K562 (cell line): Measurements from ENCODE around the gene GDAP2. TPM values are rescaled to one million over a fixed set of nuclear protein-coding genes. Genes with fewer than 3 reads are reported as not detected.

ENCODE experiments used
- ATAC-seq: fragments of 200-7000 bp; cut with Tn5 transposase; 3 replicates; pipeline ENCODE4 v1.9.1; 2020; ENCODE audit warnings: moderate library complexity
- BruUV-seq: library from RNA; stranded (reverse); fragments of 400-500 nt; replicated peaks from 2 replicates; lab custom pipeline; 2021; lab: Mats Ljungman, UMichigan
- CTCF ChIA-PET: fragments of 300-600 bp; formaldehyde crosslinking; extraction: SDS; loops from one replicate; lab custom pipeline; 2021; ENCODE audit warnings: low intra/inter-chr PET ratio; lab: Yijun Ruan, JAX
- POLR2A ChIA-PET: fragments of 300-600, 350-650 bp; sonication (Branson Sonifier 250); formaldehyde crosslinking; extraction: SDS; loops from one replicate; lab custom pipeline; 2021; ENCODE audit warnings: antibody characterized with exemption, inconsistent platforms; lab: Yijun Ruan, JAX
- DNase-seq, 4 experiments: peaks; one replicate each; pipeline versions ENCODE4 v3.0.0 to v3.0.0-alpha.2; 2011 to 2018; ENCODE audit warnings: low spot score in 3 of 4, mixed read lengths in 3 of 4; ENCODE audit errors: extremely low read depth in 1 of 4
- FAIRE-seq: peaks from 2 replicates; lab custom pipeline; 2011; peaks lifted over from hg19 to GRCh38; lab: Jason Lieb, UNC
- H2AFZ ChIP-seq: 2 replicates; pipeline ENCODE4 v1.6.0; 2011; ENCODE audit warnings: low read depth, low read length, control low read depth, inconsistent platforms
- H3K27ac ChIP-seq: fragments of 200-600 bp; 3 replicates; pipeline ENCODE4 v1.8.0; 2011; ENCODE audit warnings: low read depth, mild to moderate bottlenecking, control low read depth, inconsistent platforms, low read length, moderate library complexity, mixed read lengths; ENCODE audit errors: extremely low read depth
- H3K27me3 ChIP-seq, 2 experiments: fragments of 300-600 bp in 1 of 2; 2 replicates in 1 of 2; 3 replicates in 1 of 2; pipeline versions ENCODE4 v1.6.0 to v1.8.0; 2011; ENCODE audit warnings: inconsistent platforms in 2 of 2, low read length in 2 of 2, mild to moderate bottlenecking in 1 of 2, mixed read lengths in 1 of 2, moderate library complexity in 1 of 2; ENCODE audit not compliant: control insufficient read depth in 2 of 2, insufficient read depth in 2 of 2
- H3K36me3 ChIP-seq: fragments of 300-600 bp; 3 replicates; pipeline ENCODE4 v1.8.0; 2011; ENCODE audit warnings: mild to moderate bottlenecking, low read length, inconsistent platforms; ENCODE audit not compliant: control insufficient read depth, insufficient read depth
- H3K4me1 ChIP-seq, 2 experiments: fragments of 200-600 bp in 1 of 2; replicated peaks in 1 of 2; 2 replicates in 1 of 2; 3 replicates in 1 of 2; pipeline versions ENCODE4 v1.5.1 to v1.8.0; 2011; ENCODE audit warnings: inconsistent platforms in 2 of 2, low read length in 2 of 2, mild to moderate bottlenecking in 1 of 2, mixed read lengths in 1 of 2, moderate library complexity in 1 of 2; ENCODE audit not compliant: control insufficient read depth in 2 of 2, insufficient read depth in 2 of 2
- H3K4me2 ChIP-seq: 2 replicates; pipeline ENCODE4 v1.6.1; 2011; ENCODE audit warnings: low read length, control low read depth, inconsistent platforms, mixed read lengths; ENCODE audit not compliant: insufficient read depth
- H3K4me3 ChIP-seq: fragments of 200-600 bp; sonication (generic), shearing (Covaris generic); 2 replicates; pipeline ENCODE4 v1.5.1; 2016; ENCODE audit warnings: control low read depth, inconsistent platforms
- H3K79me2 ChIP-seq: fragments of 200-600 bp; 3 replicates; pipeline ENCODE4 v1.8.0; 2011; ENCODE audit warnings: low read length, inconsistent platforms; ENCODE audit not compliant: control insufficient read depth, insufficient read depth
- H3K9ac ChIP-seq, 2 experiments: 2 replicates each; pipeline versions ENCODE4 v1.6.0 to v1.6.1; 2011; ENCODE audit warnings: low read depth in 2 of 2, low read length in 2 of 2, control low read depth in 1 of 2, inconsistent platforms in 1 of 2, mild to moderate bottlenecking in 1 of 2, mixed read lengths in 1 of 2; ENCODE audit not compliant: insufficient read depth in 1 of 2
- H3K9me1 ChIP-seq: one replicate; pipeline ENCODE4 v1.6.0; 2011; ENCODE audit warnings: inconsistent platforms, mild to moderate bottlenecking, low read length, moderate library complexity; ENCODE audit not compliant: control insufficient read depth, insufficient read depth
- H3K9me3 ChIP-seq: replicated peaks from 2 replicates; pipeline ENCODE4 v1.5.1; 2011; ENCODE audit warnings: low read depth, low read length, inconsistent platforms; ENCODE audit not compliant: control insufficient read depth, insufficient read depth
- H4K20me1 ChIP-seq: replicated peaks from 2 replicates; pipeline ENCODE4 v1.6.1; 2011; ENCODE audit warnings: low read length, inconsistent platforms, mixed read lengths; ENCODE audit not compliant: control insufficient read depth, insufficient read depth
- EHMT2 ChIP-seq: fragments of 450-650 bp; IDR thresholded peaks from 2 replicates; pipeline ENCODE4 v1.6.1; 2018; ENCODE audit warnings: antibody characterized with exemption
- ELF1 ChIP-seq: fragments of 200-800 bp; sonication (Bioruptor generic); IDR thresholded peaks from 2 replicates; pipeline ENCODE4 v1.6.1; 2016; ENCODE audit warnings: missing genetic modification characterization, missing compliant biosample characterization
- HNRNPUL1 ChIP-seq: fragments of 200-400 bp; formaldehyde crosslinking; IDR thresholded peaks from 2 replicates; pipeline ENCODE4 v1.6.1; 2017; ENCODE audit warnings: low read length
- KLF10 ChIP-seq: fragments of 250-450 bp; sonication (Bioruptor Pico); IDR thresholded peaks from 2 replicates; pipeline ENCODE4 v1.6.1; 2021; ENCODE audit warnings: matching md5 sums
- MCM3 ChIP-seq: fragments of 450-650 bp; IDR thresholded peaks from 2 replicates; pipeline ENCODE4 v1.6.1; 2016
- NR2F6 ChIP-seq: fragments of 450-650 bp; formaldehyde crosslinking; IDR thresholded peaks from 2 replicates; pipeline ENCODE4 v1.4.0; 2020; ENCODE audit warnings: mild to moderate bottlenecking
- RBM22 ChIP-seq: fragments of 200-400 bp; formaldehyde crosslinking; IDR thresholded peaks from 2 replicates; pipeline ENCODE4 v1.6.1; 2018; ENCODE audit warnings: low read length, low read depth; ENCODE audit not compliant: poor library complexity, severe bottlenecking
- SMAD2 ChIP-seq: fragments of 150-350 bp; IDR thresholded peaks from 2 replicates; pipeline ENCODE4 v1.6.1; 2014; ENCODE audit warnings: low read depth, mild to moderate bottlenecking, low read length
- SMARCA5 ChIP-seq: fragments of 450-650 bp; IDR thresholded peaks from 2 replicates; pipeline ENCODE4 v1.6.1; 2016
- TAF15 ChIP-seq: fragments of 200-400 bp; formaldehyde crosslinking; IDR thresholded peaks from 2 replicates; pipeline ENCODE4 v1.6.1; 2017; ENCODE audit warnings: mild to moderate bottlenecking, low read depth, low read length, moderate library complexity
- ZNF696 ChIP-seq: fragments of 250-450 bp; sonication (Bioruptor Pico); conservative IDR thresholded peaks from 2 replicates; pipeline ENCODE4 v1.4.0; 2020; ENCODE audit warnings: mild to moderate bottlenecking, moderate library complexity
- WGBS: fragments of 100-300 bp; shearing (Covaris generic); methylation state at CpG from one replicate; pipeline ENCODE4 v1.1.6; 2016; ENCODE audit warnings: low coverage, mixed read lengths; ENCODE audit not compliant: insufficient coverage; ENCODE audit errors: missing lambda C conversion rate; 5-methylcytosine and 5-hydroxymethylcytosine counted together
- in situ Hi-C: fragments of 300-500 bp; cut with MboI; formaldehyde crosslinking; loops from 4 replicates; pipeline ENCODE4 v1.15.0; 2018; ENCODE audit warnings: inconsistent platforms, mixed read lengths
- intact Hi-C: fragments of 100-400 bp; cut with micrococcal nuclease; formaldehyde crosslinking; loops from 2 replicates; pipeline ENCODE4 v1.14.2; 2022
- polyA plus RNA-seq, 8 experiments: library from polyadenylated mRNA; depleted of rRNA in 4 of 8; stranded (reverse) in 5 of 8; unstranded in 3 of 8; fragments of >200 nt; fragmentation: Nextera tagmentation in 2 of 8; fragmentation: Illumina TruSeq in 1 of 8; extraction: Ambion mirVana in 2 of 8; extraction: Trizol in 1 of 8; gene quantifications; 2 replicates each; pipeline versions ENCODE4 v1.2.1 to v1.2.3, GENCODE V29; 2011 to 2014; ENCODE audit warnings: inconsistent platforms in 1 of 8, missing spikeins in 1 of 8
- total RNA-seq, 7 experiments: library from RNA; depleted of rRNA in 6 of 7; stranded (reverse); fragments of >200 nt in 6 of 7; fragmentation: Illumina TruSeq in 2 of 7; extraction: Trizol in 2 of 7; gene quantifications; 2 replicates each; pipeline versions ENCODE4 v1.2.1 to v1.2.3, GENCODE V29; 2011 to 2021; ENCODE audit warnings: low replicate concordance in 1 of 7
- TF ChIP-seq, protein P1 (sequence below): fragments of 450-650 bp; conservative IDR thresholded peaks from 2 replicates; pipeline ENCODE4 v1.6.1; 2016; ENCODE audit warnings: missing genetic modification characterization, low read depth, mild to moderate bottlenecking, missing compliant biosample characterization, moderate library complexity
- TF ChIP-seq, protein P2 (sequence below): fragments of 250-450 bp; sonication (Bioruptor Pico); IDR thresholded peaks from 2 replicates; pipeline ENCODE4 v1.8.0; 2021; ENCODE audit warnings: moderate library complexity, mild to moderate bottlenecking, inconsistent platforms

Gene GDAP2
- total and polyA plus RNA-seq, 9 of the 15 experiments (the other 6 are each of a cell fraction or from before 2014, with no cell fraction given): 4.1 to 23.1 (median 13.2) TPM

DNA sequence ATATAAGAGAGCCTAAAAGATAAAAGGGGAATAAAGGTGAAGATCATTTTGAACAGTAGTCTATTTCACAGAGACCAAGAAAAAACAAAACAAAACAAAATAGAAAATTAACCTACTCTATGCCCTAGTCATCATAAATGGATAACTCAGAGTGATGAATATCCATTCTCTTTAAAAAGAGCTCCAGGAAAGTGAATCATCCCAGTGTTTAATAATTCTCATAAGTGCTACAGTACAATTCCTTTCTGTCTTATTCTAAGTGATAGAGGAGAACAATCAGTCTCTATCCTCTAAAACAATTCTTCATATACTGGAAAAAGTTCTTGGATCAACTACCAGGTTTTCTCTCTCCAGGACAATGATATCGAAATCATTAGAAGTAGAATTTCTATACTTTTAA, 45.8 kb downstream of the GDAP2 start:
- no peaks in the 10 kb centered on the region for H3K9me3 ChIP-seq
- in situ Hi-C loops (no loop called here), intact Hi-C loops (no loop called here)
- peaks cover 16% of the 10 kb centered on the region; the same call in 2 of the 3 replicates for H3K36me3 ChIP-seq
- CTCF ChIA-PET: no interaction called here
- no peaks in the 10 kb centered on the region for H3K4me1 ChIP-seq
- DNase-seq: no peak
- H3K79me2 ChIP-seq: no peaks in the 10 kb centered on the region
- WGBS: 96% methylated on average over 1 of the region's 1 CpG
- POLR2A ChIA-PET: no interaction called here
- no peak for FAIRE-seq
- no peaks in the 10 kb centered on the region for H4K20me1 ChIP-seq
- BruUV-seq: no TSS peak
- no peak overlapping the region for H3K4me3 ChIP-seq
- H2AFZ ChIP-seq: no peak overlapping the region
- no peak for ATAC-seq
- H3K9ac ChIP-seq: no peak overlapping the region
- no peaks in the 10 kb centered on the region for H3K9me1 ChIP-seq
- TF ChIP-seq, protein P1, sequence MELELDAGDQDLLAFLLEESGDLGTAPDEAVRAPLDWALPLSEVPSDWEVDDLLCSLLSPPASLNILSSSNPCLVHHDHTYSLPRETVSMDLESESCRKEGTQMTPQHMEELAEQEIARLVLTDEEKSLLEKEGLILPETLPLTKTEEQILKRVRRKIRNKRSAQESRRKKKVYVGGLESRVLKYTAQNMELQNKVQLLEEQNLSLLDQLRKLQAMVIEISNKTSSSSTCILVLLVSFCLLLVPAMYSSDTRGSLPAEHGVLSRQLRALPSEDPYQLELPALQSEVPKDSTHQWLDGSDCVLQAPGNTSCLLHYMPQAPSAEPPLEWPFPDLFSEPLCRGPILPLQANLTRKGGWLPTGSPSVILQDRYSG: no peak
- TF ChIP-seq, protein P2, sequence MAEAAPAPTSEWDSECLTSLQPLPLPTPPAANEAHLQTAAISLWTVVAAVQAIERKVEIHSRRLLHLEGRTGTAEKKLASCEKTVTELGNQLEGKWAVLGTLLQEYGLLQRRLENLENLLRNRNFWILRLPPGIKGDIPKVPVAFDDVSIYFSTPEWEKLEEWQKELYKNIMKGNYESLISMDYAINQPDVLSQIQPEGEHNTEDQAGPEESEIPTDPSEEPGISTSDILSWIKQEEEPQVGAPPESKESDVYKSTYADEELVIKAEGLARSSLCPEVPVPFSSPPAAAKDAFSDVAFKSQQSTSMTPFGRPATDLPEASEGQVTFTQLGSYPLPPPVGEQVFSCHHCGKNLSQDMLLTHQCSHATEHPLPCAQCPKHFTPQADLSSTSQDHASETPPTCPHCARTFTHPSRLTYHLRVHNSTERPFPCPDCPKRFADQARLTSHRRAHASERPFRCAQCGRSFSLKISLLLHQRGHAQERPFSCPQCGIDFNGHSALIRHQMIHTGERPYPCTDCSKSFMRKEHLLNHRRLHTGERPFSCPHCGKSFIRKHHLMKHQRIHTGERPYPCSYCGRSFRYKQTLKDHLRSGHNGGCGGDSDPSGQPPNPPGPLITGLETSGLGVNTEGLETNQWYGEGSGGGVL (CRISPR knock-in tag): no peak
- H3K4me2 ChIP-seq: no peak overlapping the region
- H3K27me3 ChIP-seq: no peaks in the 10 kb centered on the region
- no peak overlapping the region for H3K27ac ChIP-seq

DNA sequence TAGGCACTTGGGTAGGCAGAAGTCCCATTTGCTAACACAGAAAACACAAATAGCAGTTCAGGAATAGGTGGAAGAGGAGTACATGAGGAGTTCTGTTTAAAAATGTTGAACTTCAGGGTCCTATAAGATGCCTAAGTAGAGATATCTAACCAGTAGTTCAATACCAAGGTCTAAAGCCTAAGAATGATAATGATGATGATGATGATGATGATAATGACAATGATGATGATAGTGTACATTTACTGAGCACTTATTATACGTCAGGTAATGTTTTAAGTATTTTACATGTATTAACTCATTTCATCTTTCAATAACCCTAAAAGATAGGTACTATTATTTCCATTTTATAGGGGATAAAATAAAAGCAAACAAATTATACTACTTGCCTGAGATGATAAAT, 50.1 kb downstream of the GDAP2 start:
- ChIA-PET CTCF (no interaction called here), POLR2A (no interaction called here)
- H3K36me3 ChIP-seq: peaks cover 28% of the 10 kb centered on the region
- TF ChIP-seq KLF10 (no peak), EHMT2 (no peak), MCM3 (no peak), HNRNPUL1 (no peak), ZNF696 (CRISPR knock-in tag) (no peak), NR2F6 (CRISPR knock-in tag) (no peak), RBM22 (no peak), ELF1 (tag) (no peak), TAF15 (no peak), SMARCA5 (no peak), SMAD2 (no peak)

More for the DNA sequence above, 50.1 kb downstream of the GDAP2 start:
- Histone ChIP-seq H3K9ac (no peak overlapping the region), H3K4me2 (no peak overlapping the region), H3K4me1 (no peaks in the 10 kb centered on the region), H3K9me3 (no peaks in the 10 kb centered on the region), H4K20me1 (no peaks in the 10 kb centered on the region), H3K4me3 (no peak overlapping the region), H3K27ac (no peak overlapping the region), H3K79me2 (no peaks in the 10 kb centered on the region), H3K27me3 (no peaks in the 10 kb centered on the region), H3K9me1 (no peaks in the 10 kb centered on the region), H2AFZ (no peak overlapping the region)
- no TSS peak for BruUV-seq
- WGBS: 74% methylated on average over 1 of the region's 1 CpG
- no peak for FAIRE-seq
- intact Hi-C loops: no loop called here
- no peak for ATAC-seq
- no peak for DNase-seq
- in situ Hi-C loops: no loop called here
